AG09319 (cell line): Measurements from ENCODE around the gene IRF2BPL.
A peak's percentile ranks its signal among the peaks of the same experiment; 100 is the strongest.

Source experiments
- DNase-seq: peaks from one replicate; pipeline ENCODE4 v3.0.0-alpha.2; 2010; ENCODE audit warnings: low read depth; ENCODE audit errors: extremely low read depth
- TF ChIP-seq, protein P1 (sequence below): IDR thresholded peaks from 2 replicates; pipeline ENCODE4 v1.5.1; 2011; ENCODE audit warnings: low read depth, mild to moderate bottlenecking, inconsistent platforms, low read length, moderate library complexity

IRF2BPL gene

DNA sequence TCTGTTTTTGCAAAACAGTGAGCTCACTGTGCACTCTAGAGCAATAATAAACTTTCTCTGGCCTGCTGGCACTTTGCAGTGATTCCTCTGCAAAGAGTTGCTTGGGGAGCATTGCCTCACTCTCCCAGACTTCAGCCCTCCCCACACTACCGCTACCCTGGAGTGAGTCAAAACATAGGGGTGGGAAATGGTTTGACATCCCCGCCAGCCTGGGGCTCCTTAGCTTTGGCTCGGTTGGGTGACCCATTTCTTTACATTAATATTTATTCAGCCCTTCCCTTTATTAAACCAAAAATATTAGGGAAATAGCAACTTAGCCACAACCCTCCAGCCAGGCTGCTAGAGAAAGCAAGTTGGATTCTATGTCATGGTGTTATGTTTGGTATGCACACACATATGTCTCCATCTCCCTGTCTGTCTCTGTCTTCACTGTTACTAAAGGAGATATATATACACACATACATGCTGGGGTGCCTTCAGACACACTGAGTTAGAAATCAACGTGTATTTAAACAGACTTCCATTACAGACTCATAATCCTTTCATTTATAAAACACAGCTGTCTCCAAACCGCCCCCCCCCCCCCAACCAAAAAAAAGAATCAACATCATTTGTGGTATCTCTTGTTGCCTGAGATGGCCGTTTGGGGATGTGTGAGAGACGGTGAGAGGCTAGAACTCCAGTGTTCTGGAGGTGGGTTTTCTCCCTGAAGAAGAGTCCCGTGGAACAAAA, 3.4 kb upstream of the IRF2BPL start:
- DNase-seq: no peak
- TF ChIP-seq, protein P1, sequence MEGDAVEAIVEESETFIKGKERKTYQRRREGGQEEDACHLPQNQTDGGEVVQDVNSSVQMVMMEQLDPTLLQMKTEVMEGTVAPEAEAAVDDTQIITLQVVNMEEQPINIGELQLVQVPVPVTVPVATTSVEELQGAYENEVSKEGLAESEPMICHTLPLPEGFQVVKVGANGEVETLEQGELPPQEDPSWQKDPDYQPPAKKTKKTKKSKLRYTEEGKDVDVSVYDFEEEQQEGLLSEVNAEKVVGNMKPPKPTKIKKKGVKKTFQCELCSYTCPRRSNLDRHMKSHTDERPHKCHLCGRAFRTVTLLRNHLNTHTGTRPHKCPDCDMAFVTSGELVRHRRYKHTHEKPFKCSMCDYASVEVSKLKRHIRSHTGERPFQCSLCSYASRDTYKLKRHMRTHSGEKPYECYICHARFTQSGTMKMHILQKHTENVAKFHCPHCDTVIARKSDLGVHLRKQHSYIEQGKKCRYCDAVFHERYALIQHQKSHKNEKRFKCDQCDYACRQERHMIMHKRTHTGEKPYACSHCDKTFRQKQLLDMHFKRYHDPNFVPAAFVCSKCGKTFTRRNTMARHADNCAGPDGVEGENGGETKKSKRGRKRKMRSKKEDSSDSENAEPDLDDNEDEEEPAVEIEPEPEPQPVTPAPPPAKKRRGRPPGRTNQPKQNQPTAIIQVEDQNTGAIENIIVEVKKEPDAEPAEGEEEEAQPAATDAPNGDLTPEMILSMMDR: no peak

DNA sequence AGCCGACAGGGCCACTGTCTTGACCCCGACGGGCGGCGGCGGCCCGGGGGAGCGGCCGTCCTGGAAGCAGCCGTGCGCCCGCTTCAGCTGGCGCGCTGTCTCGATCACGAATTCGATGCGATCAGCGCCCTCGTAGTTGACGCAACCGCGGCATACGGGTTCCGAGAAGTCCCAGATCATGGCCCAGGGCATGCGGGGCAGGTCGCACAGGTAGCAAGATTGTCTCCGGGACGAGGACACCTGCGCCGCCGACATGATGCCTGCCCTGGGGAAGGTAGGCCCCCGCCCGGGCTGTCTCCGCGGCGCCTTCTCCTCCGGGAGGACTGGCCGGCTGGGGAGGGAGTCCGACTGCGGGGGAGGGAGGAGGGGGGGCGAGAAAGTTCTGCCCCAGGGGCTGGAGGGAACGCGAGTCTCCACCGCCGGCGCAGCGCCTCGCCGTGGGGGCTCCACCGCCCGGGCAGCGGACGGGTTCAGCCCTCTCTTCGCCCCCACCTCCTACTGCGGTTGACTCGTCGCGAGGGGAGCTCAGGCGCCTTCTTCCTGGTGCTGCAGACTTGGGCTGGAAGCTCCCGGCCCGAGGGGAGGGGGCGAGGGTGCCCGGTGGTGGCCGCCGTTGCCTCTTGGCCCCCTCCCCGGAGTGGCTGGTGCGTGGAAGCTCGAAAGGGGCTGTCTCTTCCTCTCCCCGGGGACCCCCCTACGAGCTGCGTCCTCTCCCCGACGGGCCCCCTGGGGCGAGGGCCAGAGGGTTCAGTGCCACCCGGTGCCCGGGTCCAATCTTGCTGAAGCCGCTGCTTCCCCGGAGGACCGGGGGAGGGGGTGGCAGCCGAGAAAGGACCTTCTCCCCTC, 747 bp downstream of the IRF2BPL start:
- TF ChIP-seq, protein P1: peak; percentile 30
- DNase-seq: peak; percentile 66

DNA sequence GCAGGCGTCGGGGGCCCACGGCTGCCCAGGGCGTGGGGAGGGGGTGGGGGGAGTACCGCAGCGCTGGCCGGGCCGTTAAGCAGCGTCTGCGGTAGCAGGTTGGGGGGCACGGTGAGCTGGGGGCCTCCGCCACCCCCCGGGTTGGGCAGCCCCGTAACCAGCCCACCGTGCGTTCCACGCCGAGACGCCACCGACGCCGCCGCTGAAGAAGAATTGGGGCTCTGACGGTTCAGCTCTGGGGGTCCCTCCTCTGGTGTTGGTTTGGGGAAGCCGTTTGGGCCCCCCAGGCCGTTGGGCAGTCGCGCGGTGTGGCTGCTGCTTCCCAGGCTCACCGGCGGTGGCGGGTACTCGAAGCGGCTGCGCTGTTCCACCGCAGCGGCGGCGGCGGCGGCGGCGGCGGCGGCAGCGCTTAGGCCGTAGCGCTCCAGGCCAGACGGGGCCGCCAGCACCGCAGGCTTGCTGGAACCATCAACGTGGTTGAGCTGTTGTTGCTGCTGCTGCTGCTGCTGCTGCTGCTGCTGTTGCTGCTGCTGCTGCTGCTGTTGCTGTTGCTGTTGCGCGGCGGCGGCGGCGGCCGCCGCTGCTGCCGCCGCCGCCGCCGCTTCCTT, 1.5 kb downstream of the IRF2BPL start:
- no peak for DNase-seq
- TF ChIP-seq, protein P1: no peak

DNA sequence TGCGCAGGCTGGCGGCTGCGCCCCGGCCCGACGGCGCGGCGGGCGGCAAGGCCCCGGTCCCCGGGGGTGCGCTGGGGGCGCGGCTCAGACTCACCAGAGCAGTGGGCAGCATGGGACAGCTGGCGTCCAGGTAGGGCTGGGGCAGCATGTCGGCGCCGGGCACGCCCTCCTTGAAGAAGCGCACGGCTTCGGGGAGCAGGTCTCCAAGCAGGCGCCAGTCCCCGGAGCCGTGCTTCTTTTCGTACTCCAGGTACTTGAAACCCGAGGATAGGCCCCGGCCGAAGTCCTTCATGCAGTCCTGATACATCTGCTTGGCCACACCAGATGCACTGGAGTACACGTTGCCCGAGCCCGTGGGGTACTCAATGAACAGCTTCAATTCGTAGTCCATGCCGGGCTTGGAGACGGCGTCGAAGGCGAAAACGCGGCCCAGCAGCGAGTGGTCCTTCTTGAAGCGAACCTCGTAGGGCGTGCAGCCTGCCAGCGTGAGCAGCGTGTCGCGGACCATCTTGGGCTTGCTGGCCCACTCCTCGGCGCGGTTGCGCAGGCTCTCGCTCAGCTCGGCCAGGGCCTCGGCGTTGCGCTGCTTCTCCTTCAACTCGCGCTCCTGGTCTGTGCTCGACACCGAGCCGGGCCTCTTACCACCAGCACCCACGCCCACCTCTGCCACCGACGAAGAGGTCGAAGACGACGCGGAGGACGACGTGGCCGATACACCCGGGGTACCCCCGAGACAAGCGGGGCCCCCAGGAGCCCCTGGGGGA, 2.2 kb downstream of the IRF2BPL start:
- DNase-seq: no peak
- TF ChIP-seq, protein P1: no peak

DNA sequence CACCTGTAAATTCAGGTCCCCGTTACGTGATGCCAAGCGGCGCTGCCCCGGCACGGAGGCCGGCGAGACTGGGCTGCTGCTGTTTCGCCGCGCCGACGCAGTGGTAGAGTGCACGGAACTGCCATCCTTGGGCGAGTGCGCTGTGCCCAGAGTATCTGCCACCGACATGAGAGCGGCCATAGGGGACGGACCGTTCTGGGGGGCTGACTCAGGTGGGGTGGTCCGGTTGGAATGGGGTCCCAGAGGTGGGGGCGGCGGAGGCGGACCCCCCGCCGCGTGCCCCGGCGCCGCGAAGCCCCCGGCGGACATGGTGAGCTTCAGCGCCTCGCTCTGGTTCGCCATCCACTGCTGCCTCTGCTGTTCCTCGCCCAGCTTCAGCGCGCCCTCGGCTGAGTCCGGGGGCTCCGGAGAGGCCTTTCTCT, 2.8 kb downstream of the IRF2BPL start:
- TF ChIP-seq, protein P1: no peak
- no peak for DNase-seq

DNA sequence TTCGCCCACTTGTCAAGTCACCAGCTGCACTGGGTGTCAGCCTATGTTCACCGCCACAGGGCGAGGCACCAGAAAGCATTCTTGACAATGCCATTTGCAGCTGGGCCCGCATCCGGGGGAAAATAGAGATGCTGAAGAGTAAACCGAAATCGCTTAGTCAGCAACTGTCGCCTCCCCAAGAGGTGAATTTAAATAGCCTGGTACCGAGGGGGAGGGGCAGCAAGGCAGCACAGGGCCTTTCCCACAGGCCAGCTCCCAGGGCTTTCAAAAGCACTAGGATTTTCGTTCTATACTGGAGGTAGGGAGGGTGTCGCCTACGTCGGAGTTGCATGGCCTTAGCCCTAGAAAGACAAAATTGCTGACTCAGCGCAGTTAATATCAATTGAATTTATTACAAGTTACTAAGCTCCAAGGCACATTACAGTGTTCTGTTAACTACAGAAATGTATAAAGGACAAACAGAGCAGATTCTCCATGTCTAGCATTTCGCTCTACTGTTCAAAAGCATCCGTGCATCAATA, 4.3 kb downstream of the IRF2BPL start:
- DNase-seq: no peak
- TF ChIP-seq, protein P1: no peak
